Lung (tissue), 12 donors: Measurements from ENCODE around the gene CTXND2. TPM values are rescaled to one million over a fixed set of nuclear protein-coding genes. Genes with fewer than 3 reads are reported as not detected.
"Not testable (repeated sequence)": the region's sequence is repeated elsewhere in the genome, so short reads cannot be mapped to it uniquely, and the experiment has no call there.

Experiments
- ATAC-seq: fragments of 200-7000 bp; cut with Tn5 transposase; one replicate; pipeline ENCODE4 v1.9.1; 2020; ENCODE audit warnings: moderate number of reproducible peaks; ENCODE audit not compliant: insufficient read depth, low FRiP score
- DNase-seq, 3 donors: peaks; one replicate each; pipeline ENCODE4 v3.0.0-alpha.2; 2013 to 2017
- H3K27ac ChIP-seq, 2 donors: one replicate each; pipeline ENCODE4 v1.5.1; 2013; ENCODE audit warnings: mild to moderate bottlenecking in 2 of 2, moderate library complexity in 2 of 2, control low read depth in 1 of 2, inconsistent platforms in 1 of 2, low read depth in 1 of 2, low read length in 1 of 2
- H3K27me3 ChIP-seq, 3 donors: one replicate each; pipeline ENCODE4 v1.5.1; 2013; ENCODE audit warnings: low read length in 2 of 3; ENCODE audit not compliant: control insufficient read depth in 3 of 3, insufficient read depth in 3 of 3
- H3K36me3 ChIP-seq, 4 donors: one replicate each; pipeline ENCODE4 v1.5.1; 2013; ENCODE audit warnings: low read length in 4 of 4, mild to moderate bottlenecking in 1 of 4, moderate library complexity in 1 of 4; ENCODE audit not compliant: control insufficient read depth in 4 of 4, insufficient read depth in 4 of 4
- H3K4me1 ChIP-seq, 5 donors: one replicate each; pipeline ENCODE4 v1.5.1; 2013; ENCODE audit warnings: low read length in 5 of 5, mild to moderate bottlenecking in 2 of 5, moderate library complexity in 1 of 5; ENCODE audit not compliant: control insufficient read depth in 5 of 5, insufficient read depth in 5 of 5
- H3K4me3 ChIP-seq: one replicate; pipeline ENCODE4 v1.5.1; 2013; ENCODE audit warnings: mild to moderate bottlenecking, control low read depth, moderate library complexity
- H3K9ac ChIP-seq, 2 donors: one replicate each; pipeline ENCODE4 v1.5.1; 2013; ENCODE audit warnings: low read length in 2 of 2, control low read depth in 1 of 2; ENCODE audit not compliant: insufficient read depth in 1 of 2
- H3K9me3 ChIP-seq, 4 donors: one replicate each; pipeline ENCODE4 v1.5.1; 2013; ENCODE audit warnings: low read length in 3 of 4, mild to moderate bottlenecking in 1 of 4, moderate library complexity in 1 of 4; ENCODE audit not compliant: control insufficient read depth in 4 of 4, insufficient read depth in 3 of 4
- CTCF ChIP-seq: IDR thresholded peaks from 2 replicates; pipeline ENCODE4 v1.5.1; 2012; ENCODE audit warnings: mild to moderate bottlenecking; ENCODE audit errors: control extremely low read depth, extremely low read depth
- WGBS, 2 donors: extraction: QIAGEN DNeasy Blood & Tissue Kit; methylation state at CpG; one replicate each; pipeline ENCODE4 v1.1.7; 2013; 5-methylcytosine and 5-hydroxymethylcytosine counted together
- polyA plus RNA-seq, 2 donors: library from polyadenylated mRNA; stranded (reverse); fragments of 200-250 nt; gene quantifications; one replicate each; pipeline ENCODE4 v1.2.1, GENCODE V29; 2013
- total RNA-seq, 2 donors: library from RNA; depleted of rRNA in 1 of 2; stranded (reverse); fragments of >200 nt in 1 of 2; gene quantifications; one replicate each; pipeline ENCODE4 v1.2.1, GENCODE V29; 2014 to 2021
- donor health status: control.
- donor health status: control.
- donor health status: Bipolar disorder and iron deficiency.
- donor health status: healthy.
- donor health status: DM: yes; HTN: yes; CAD: no.

CTXND2 gene
- total and polyA plus RNA-seq, 4 donors, result 0.02 TPM; not detected in 3

GRCh38 chr1:150842964-150843363 lies 44.0 kb upstream of the CTXND2 start:
- DNase-seq (no peak), ATAC-seq (no peak)
- TF ChIP-seq CTCF, result no peak
- Histone ChIP-seq H3K4me1 (peaks cover 0 to 3% (median 0%) of the 10 kb centered on the region in 5 donors), H3K9me3 (no peaks in the 10 kb centered on the region), H3K4me3 (no peak overlapping the region), H3K27ac (no peak overlapping the region), H3K27me3 (no peaks in the 10 kb centered on the region), H3K9ac (no peak overlapping the region), H3K36me3 (peaks cover 4 to 39% (median 18%) of the 10 kb centered on the region in 4 donors)
- WGBS, 2 donors, result 85 to 95% methylated on average over 2 of the region's 2 CpGs

- no peak for ATAC-seq
- TF ChIP-seq CTCF, result no peak
- no peak overlapping the region for H3K9ac ChIP-seq
Observed at GRCh38 chr1:150843474-150843873, 43.5 kb upstream of the CTXND2 start.

DNA sequence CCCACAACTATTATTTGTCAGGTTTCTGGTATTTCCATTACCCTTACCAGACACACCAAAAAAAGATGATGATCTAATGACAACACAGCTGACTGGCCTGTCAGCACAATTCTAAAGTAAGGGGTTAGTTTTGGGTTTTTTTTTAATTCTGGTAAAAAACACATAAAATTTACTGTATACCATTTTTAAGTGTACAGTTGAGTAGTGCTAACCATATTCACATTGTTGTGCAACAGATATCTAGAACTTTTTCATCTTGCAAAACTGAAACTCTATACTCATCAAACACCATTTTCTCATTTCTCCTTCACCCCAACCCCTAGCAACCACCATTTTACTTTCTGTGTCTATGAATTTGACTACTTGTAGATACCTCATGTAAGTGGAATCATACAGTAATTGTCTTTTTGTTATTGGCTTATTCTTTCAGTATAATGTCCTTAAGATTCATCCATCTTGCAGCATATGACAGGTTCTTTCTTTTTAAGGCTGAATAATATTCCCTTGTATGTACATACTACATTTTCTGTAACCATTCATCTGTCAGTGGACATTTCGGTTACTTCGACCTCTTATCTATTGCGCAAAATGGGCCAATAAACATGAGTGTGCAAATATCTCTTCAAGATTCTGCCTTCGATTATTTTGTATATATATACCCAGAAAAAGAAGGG lies 40.3 kb upstream of the CTXND2 start:
- Histone ChIP-seq H3K27ac (no peak overlapping the region), H3K4me3 (no peak overlapping the region), H3K9me3 (no peaks in the 10 kb centered on the region), H3K4me1 (peaks cover 0 to 3% (median 0%) of the 10 kb centered on the region in 5 donors), H3K36me3 (peaks cover 1 to 21% (median 5%) of the 10 kb centered on the region in 4 donors), H3K9ac (no peak overlapping the region), H3K27me3 (no peaks in the 10 kb centered on the region)
- WGBS, 2 donors, result 91 to 93% methylated on average over 4 of the region's 4 CpGs
- no peak for DNase-seq
- ATAC-seq, result no peak
- no peak for TF ChIP-seq CTCF

More at GRCh38 chr1:150843474-150843873, 43.5 kb upstream of the CTXND2 start:
- H3K4me1 ChIP-seq, result peaks cover 0 to 3% (median 0%) of the 10 kb centered on the region in 5 donors
- peaks cover 4 to 34% (median 16%) of the 10 kb centered on the region in 4 donors for H3K36me3 ChIP-seq
- H3K4me3 ChIP-seq, result no peak overlapping the region
- H3K27me3 ChIP-seq, result no peaks in the 10 kb centered on the region
- no peaks in the 10 kb centered on the region for H3K9me3 ChIP-seq
- no peak overlapping the region for H3K27ac ChIP-seq
- 66 to 77% methylated on average over 2 of the region's 2 CpGs for WGBS, 2 donors
- DNase-seq, result no peak

GRCh38 chr1:150850801-150851362 lies 36.1 kb upstream of the CTXND2 start:
- H3K36me3 ChIP-seq, result peaks cover 5 to 24% (median 13%) of the 10 kb centered on the region in 4 donors
- not testable (repeated sequence) for ATAC-seq, H3K4me3 ChIP-seq, H3K4me1 ChIP-seq, DNase-seq, H3K9ac ChIP-seq, H3K27ac ChIP-seq, H3K9me3 ChIP-seq, H3K27me3 ChIP-seq
- 98% methylated on average over 28 to 48 of the region's 49 CpGs for WGBS, 2 donors

GRCh38 chr1:150852734-150853133 lies 34.2 kb upstream of the CTXND2 start:
- H3K27me3 ChIP-seq, DNase-seq, H3K4me3 ChIP-seq, H3K4me1 ChIP-seq, ATAC-seq, H3K9me3 ChIP-seq, H3K27ac ChIP-seq, H3K9ac ChIP-seq: not testable (repeated sequence)
- 32 to 55% methylated on average over 3 of the region's 3 CpGs for WGBS, 2 donors
- H3K36me3 ChIP-seq, result peaks cover 5 to 22% (median 11%) of the 10 kb centered on the region in 4 donors
